ENCODE data around the gene MRPS2. TPM values are rescaled to one million over a fixed set of nuclear protein-coding genes. Genes with fewer than 3 reads are reported as not detected.

MRPS2 gene
- total RNA-seq, 1 experiment from 2014 or later: 54.2 TPM

Other genes starting within 250 kb of the MRPS2 start
- 8.1 and 9.2 TPM in 2 replicates for gene PPP1R26, start 20.9 kb upstream of the MRPS2 start, total RNA-seq (2014; rRNA removed)
- gene LCN1, start 20.8 kb downstream of the MRPS2 start, total RNA-seq (2014; rRNA removed): not detected in 2 replicates
- gene OBP2A, start 45.4 kb downstream of the MRPS2 start, total RNA-seq (2014; rRNA removed): not detected in 2 replicates
- gene PAEP, start 61.1 kb downstream of the MRPS2 start, total RNA-seq (2014; rRNA removed): not detected in 2 replicates
- not detected in 2 replicates for gene GLT6D1, start 138.9 kb downstream of the MRPS2 start, total RNA-seq (2014; rRNA removed)
- not detected in 2 replicates for gene LCN9, start 162.6 kb downstream of the MRPS2 start, total RNA-seq (2014; rRNA removed)
- not detected in 2 replicates for gene SOHLH1, start 198.8 kb downstream of the MRPS2 start, total RNA-seq (2014; rRNA removed)
- gene KCNT1, start 201.5 kb downstream of the MRPS2 start, total RNA-seq (2014; rRNA removed): not detected in 2 replicates

Data from LHCN-M2 (cell line).